GM20000 (cell line): Measurements from ENCODE around the gene CTTNBP2.

ENCODE experiments used
- DNase-seq: peaks from one replicate; pipeline ENCODE4 v3.0.0; 2012; ENCODE audit warnings: low spot score
- TF ChIP-seq, protein P1 (sequence below): IDR thresholded peaks from 2 replicates; pipeline ENCODE4 v1.5.1; 2012; ENCODE audit warnings: mild to moderate bottlenecking, control low read depth; ENCODE audit errors: extremely low read depth, missing control alignments

CTTNBP2 gene

GRCh38 chr7:117809958-117810357 lies 63.3 kb downstream of the CTTNBP2 start:
- TF ChIP-seq, protein P1, sequence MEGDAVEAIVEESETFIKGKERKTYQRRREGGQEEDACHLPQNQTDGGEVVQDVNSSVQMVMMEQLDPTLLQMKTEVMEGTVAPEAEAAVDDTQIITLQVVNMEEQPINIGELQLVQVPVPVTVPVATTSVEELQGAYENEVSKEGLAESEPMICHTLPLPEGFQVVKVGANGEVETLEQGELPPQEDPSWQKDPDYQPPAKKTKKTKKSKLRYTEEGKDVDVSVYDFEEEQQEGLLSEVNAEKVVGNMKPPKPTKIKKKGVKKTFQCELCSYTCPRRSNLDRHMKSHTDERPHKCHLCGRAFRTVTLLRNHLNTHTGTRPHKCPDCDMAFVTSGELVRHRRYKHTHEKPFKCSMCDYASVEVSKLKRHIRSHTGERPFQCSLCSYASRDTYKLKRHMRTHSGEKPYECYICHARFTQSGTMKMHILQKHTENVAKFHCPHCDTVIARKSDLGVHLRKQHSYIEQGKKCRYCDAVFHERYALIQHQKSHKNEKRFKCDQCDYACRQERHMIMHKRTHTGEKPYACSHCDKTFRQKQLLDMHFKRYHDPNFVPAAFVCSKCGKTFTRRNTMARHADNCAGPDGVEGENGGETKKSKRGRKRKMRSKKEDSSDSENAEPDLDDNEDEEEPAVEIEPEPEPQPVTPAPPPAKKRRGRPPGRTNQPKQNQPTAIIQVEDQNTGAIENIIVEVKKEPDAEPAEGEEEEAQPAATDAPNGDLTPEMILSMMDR = no peak

GRCh38 chr7:117808910-117809705 lies 64.1 kb downstream of the CTTNBP2 start:
- TF ChIP-seq, protein P1 = no peak
- no peak for DNase-seq

More at GRCh38 chr7:117809958-117810357, 63.3 kb downstream of the CTTNBP2 start:
- peak; percentile 7 for DNase-seq

DNA sequence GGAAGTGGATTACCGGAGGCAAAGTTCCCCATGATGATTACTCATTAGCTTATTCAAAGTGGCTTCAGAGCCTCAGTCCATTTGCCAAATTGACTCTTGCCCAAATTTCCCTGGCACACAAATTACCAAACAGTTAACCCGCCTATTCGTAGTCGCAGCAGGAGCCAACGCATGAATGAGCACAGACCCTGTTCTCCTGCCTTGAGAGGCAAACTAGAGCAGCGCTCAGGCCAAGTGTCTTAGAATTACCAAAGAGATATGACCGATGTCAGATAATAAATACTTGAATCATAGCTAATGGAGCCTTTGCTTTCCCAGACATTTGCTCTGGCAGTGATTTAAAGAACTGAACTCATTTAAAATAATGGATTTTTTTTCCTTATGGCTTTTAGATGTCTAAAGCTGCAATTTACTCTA lies 64.9 kb downstream of the CTTNBP2 start:
- TF ChIP-seq, protein P1 = no peak

DNA sequence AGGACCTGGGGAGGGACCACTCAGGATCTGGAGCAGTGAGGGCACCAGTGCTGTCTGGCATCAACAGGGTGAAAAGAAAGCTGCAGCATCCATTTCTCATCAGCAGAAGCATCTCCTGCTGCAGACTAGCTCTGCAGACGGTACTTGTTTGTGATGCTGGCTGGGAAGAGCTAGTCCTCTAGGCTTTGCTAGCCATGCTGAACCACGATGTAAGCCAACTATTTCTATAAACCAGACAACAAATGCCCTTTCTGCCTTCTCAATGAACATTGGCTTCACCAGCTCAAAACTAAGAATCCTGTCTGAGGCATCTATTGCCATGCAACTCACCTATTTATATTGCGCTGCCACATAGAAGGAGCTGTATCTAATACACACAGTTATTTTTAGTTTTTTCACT lies 65.6 kb downstream of the CTTNBP2 start:
- TF ChIP-seq, protein P1 = no peak
- no peak for DNase-seq

More for the DNA sequence above, 64.9 kb downstream of the CTTNBP2 start:
- DNase-seq = no peak

DNA sequence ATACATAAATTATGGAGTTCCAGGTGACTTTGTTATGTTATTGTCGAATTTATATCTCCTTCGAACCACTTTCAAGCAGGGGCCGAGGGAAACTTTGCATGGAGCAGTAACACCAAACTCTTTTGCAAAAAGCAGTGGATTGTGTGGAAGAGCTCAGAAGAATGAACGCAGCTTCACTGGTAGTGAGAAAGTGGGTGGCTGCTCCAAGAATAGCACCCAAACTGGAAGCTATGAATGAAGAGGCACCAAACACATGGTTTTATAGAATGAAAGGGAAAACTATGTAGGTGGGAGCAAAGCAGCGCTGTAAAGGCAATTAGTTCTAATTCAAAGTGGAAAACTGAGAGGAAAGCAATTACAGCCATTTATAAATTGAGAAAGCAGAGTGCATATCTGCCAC lies 67.2 kb downstream of the CTTNBP2 start:
- TF ChIP-seq, protein P1 = no peak
- no peak for DNase-seq

GRCh38 chr7:117805241-117805640 lies 68.0 kb downstream of the CTTNBP2 start:
- DNase-seq = no peak

GRCh38 chr7:117803476-117803875 lies 69.8 kb downstream of the CTTNBP2 start:
- DNase-seq = no peak
- TF ChIP-seq, protein P1 = no peak

More at GRCh38 chr7:117805241-117805640, 68.0 kb downstream of the CTTNBP2 start:
- TF ChIP-seq, protein P1 = no peak
